H1 (cell line): ENCODE data around the gene MIEN1. TPM values are rescaled to one million over a fixed set of nuclear protein-coding genes. Genes with fewer than 3 reads are reported as not detected.

Experiments used
- BRCA1 ChIP-seq: IDR thresholded peaks from 2 replicates; pipeline ENCODE4 v1.6.1; 2012; ENCODE audit warnings: low read depth, low read length, improper control_type of control experiment
- CBX5 ChIP-seq: fragments of 300-800, 300-1000 bp; sonication (generic); IDR thresholded peaks from 2 replicates; pipeline ENCODE4 v1.7.1; 2016; ENCODE audit warnings: antibody characterized with exemption, low read length, low read depth
- CHD1 ChIP-seq: IDR thresholded peaks from 2 replicates; pipeline ENCODE4 v1.6.1; 2012; ENCODE audit warnings: low read depth, low read length, improper control_type of control experiment
- CHD2 ChIP-seq: IDR thresholded peaks from 2 replicates; pipeline ENCODE4 v1.6.1; 2012; ENCODE audit warnings: low read length, improper control_type of control experiment
- CREB1 ChIP-seq: IDR thresholded peaks from 2 replicates; pipeline ENCODE4 v1.6.1; 2012; ENCODE audit warnings: inconsistent platforms
- KDM4A ChIP-seq: IDR thresholded peaks from one replicate; pipeline ENCODE4 v1.7.1; 2012; ENCODE audit warnings: low read depth, mild to moderate bottlenecking, moderate library complexity, low read length, inconsistent platforms; ENCODE audit not compliant: severe bottlenecking
- KDM5A ChIP-seq: fragments of 200-600 bp; IDR thresholded peaks from 2 replicates; pipeline ENCODE4 v1.7.1; 2012; ENCODE audit warnings: mild to moderate bottlenecking, low read length, inconsistent platforms, mixed read lengths
- PHF8 ChIP-seq: fragments of 200-600 bp; sonication (generic); conservative IDR thresholded peaks from 2 replicates; pipeline ENCODE4 v1.7.1; 2012; ENCODE audit warnings: low read depth, mild to moderate bottlenecking, inconsistent platforms, low read length, moderate library complexity
- POLR2AphosphoS5 ChIP-seq: IDR thresholded peaks from 2 replicates; pipeline ENCODE4 v1.6.1; 2011; ENCODE audit warnings: low read depth, low read length
- SAP30 ChIP-seq: fragments of 300-600 bp; sonication (generic); IDR thresholded peaks from 2 replicates; pipeline ENCODE4 v1.7.1; 2012; ENCODE audit warnings: low read length, moderate library complexity, mild to moderate bottlenecking, inconsistent platforms; ENCODE audit not compliant: insufficient read depth, insufficient replicate concordance
- SP2 ChIP-seq: IDR thresholded peaks from 2 replicates; pipeline ENCODE4 v1.6.1; 2012; ENCODE audit warnings: mild to moderate bottlenecking, low read length, inconsistent platforms
- SUZ12 ChIP-seq: fragments of 200-600 bp; sonication (generic); IDR thresholded peaks from 2 replicates; pipeline ENCODE4 v1.6.1; 2012; ENCODE audit warnings: mild to moderate bottlenecking, inconsistent platforms, low read length, moderate library complexity, mixed read lengths
- TAF1 ChIP-seq: IDR thresholded peaks from 2 replicates; pipeline ENCODE4 v1.6.1; 2011; ENCODE audit warnings: mild to moderate bottlenecking, low read depth, low read length
- TCF12 ChIP-seq: IDR thresholded peaks from 2 replicates; pipeline ENCODE4 v1.6.1; 2011; ENCODE audit warnings: low read depth, mild to moderate bottlenecking, low read length
- YY1 ChIP-seq: IDR thresholded peaks from 2 replicates; pipeline ENCODE4 v1.6.1; 2011; ENCODE audit warnings: low read depth, mild to moderate bottlenecking, low read length
- ZNF274 ChIP-seq: IDR thresholded peaks from 2 replicates; pipeline ENCODE4 v1.7.0; 2012; ENCODE audit warnings: low read length, borderline replicate concordance; ENCODE audit errors: extremely low read depth
- polyA plus RNA-seq, 7 experiments: library from polyadenylated mRNA; depleted of rRNA in 3 of 7; stranded (reverse) in 5 of 7; unstranded in 2 of 7; fragments of >200 nt in 5 of 7; fragments of 200-250 nt in 2 of 7; gene quantifications; 1 replicate in 5 of 7; 2 replicates in 1 of 7; 4 replicates in 1 of 7; pipeline versions ENCODE4 v1.2.1 to v1.2.3, GENCODE V29; 2011 to 2013; ENCODE audit warnings: missing spikeins in 2 of 7, mixed read lengths in 2 of 7
- total RNA-seq: library from RNA; stranded (reverse); fragmentation: NEBNext Ultra II Directional; extraction: Animal tissue kit (Norgen Biotek cat#: 25700); gene quantifications from 2 replicates; pipeline ENCODE4 v1.2.1, GENCODE V29; 2021
- TF ChIP-seq, protein P1 (sequence below): IDR thresholded peaks from 2 replicates; pipeline ENCODE4 v1.6.1; 2012; ENCODE audit warnings: inconsistent platforms
- TF ChIP-seq, protein P2 (sequence below): IDR thresholded peaks from 2 replicates; pipeline ENCODE4 v1.6.1; 2012; ENCODE audit warnings: low read length, inconsistent platforms

The MIEN1 gene
- total and polyA plus RNA-seq, 2 of the 8 experiments (the other 6 are each of a cell fraction or from before 2014, with no cell fraction given) = 29.6 to 54.9 TPM

DNA sequence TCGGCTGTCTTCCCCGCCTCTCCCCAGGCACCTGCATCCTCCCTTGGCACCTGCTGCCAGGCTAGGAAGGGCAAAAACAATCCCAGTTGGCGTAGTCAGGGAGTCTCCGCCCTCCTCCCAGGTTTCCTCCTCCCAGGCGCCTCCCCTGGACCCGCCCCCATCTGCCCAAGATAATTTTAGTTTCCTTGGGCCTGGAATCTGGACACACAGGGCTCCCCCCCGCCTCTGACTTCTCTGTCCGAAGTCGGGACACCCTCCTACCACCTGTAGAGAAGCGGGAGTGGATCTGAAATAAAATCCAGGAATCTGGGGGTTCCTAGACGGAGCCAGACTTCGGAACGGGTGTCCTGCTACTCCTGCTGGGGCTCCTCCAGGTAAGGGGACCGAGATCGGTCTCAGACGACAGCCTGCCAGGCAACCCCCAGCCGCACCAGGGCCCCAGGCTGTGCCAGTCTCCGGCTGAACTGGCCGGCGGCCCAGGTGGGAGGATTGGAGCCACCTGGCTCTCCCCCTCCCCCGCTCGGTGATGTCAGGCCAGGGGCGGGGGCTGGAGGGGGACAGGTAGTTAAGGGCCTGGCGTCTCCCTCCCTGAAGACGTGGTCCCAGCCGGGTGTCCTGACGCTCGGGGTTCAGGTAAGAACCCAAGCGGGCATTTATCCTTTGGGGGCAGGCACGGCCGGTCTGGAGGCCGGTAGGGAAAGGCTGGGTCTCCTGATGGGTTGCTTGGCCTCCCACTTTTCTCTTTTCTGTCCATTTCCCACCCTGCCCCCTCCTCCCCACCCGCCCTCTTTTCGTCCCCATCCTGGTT, 7.6 kb upstream of the MIEN1 start, which contains the start of gene GRB7 (continued):
- TF ChIP-seq BRCA1 = no peak
- no peak for TF ChIP-seq SP2
- TF ChIP-seq KDM4A = peak; percentile 44
- TF ChIP-seq, protein P1, sequence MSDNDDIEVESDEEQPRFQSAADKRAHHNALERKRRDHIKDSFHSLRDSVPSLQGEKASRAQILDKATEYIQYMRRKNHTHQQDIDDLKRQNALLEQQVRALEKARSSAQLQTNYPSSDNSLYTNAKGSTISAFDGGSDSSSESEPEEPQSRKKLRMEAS = peak; percentile 15; the same call in 1 of the 2 replicates
- TF ChIP-seq POLR2AphosphoS5 = no peak; the same call in 1 of the 2 replicates
- TF ChIP-seq CREB1 = peak; percentile 71
- peak; percentile 16; the same call in 1 of the 2 replicates for TF ChIP-seq CHD2
- TF ChIP-seq TAF1 = peak; percentile 57
- TF ChIP-seq YY1 = no peak
- TF ChIP-seq CBX5 = no peak
- no peak for TF ChIP-seq SAP30
- TF ChIP-seq ZNF274 = no peak
- no peak for TF ChIP-seq KDM5A
- TF ChIP-seq, protein P2, sequence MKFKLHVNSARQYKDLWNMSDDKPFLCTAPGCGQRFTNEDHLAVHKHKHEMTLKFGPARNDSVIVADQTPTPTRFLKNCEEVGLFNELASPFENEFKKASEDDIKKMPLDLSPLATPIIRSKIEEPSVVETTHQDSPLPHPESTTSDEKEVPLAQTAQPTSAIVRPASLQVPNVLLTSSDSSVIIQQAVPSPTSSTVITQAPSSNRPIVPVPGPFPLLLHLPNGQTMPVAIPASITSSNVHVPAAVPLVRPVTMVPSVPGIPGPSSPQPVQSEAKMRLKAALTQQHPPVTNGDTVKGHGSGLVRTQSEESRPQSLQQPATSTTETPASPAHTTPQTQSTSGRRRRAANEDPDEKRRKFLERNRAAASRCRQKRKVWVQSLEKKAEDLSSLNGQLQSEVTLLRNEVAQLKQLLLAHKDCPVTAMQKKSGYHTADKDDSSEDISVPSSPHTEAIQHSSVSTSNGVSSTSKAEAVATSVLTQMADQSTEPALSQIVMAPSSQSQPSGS = 0 out of 2 replicates have a peak, but pooled peaks have one; percentile 66
- no peak for TF ChIP-seq SUZ12
- peak; percentile 90 for TF ChIP-seq TCF12
- 0 out of 2 replicates have a peak, but pooled peaks have one; percentile 35 for TF ChIP-seq PHF8
- TF ChIP-seq CHD1 = no peak
